ENCODE measurements around the gene SCN3A. TPM values are rescaled to one million over a fixed set of nuclear protein-coding genes. Genes with fewer than 3 reads are reported as not detected.

SCN3A gene
- total and polyA plus RNA-seq, 11 donors, result 0.39 to 2.7 (median 1.1) TPM

- Histone ChIP-seq H3K27ac (no peak overlapping the region), H3K4me3 (no peak overlapping the region), H3K9me3 (no peaks in the 10 kb centered on the region), H3K27me3 (peaks cover 0 to 4% (median 0%) of the 10 kb centered on the region in 9 donors), H3K36me3 (no peaks in the 10 kb centered on the region), H3K4me1 (no peaks in the 10 kb centered on the region)
- DNase-seq (no peak), ATAC-seq (no peak)
- TF ChIP-seq CTCF (IDR thresholded peaks at IDR 0.05) (no peak), POLR2A (IDR thresholded peaks at IDR 0.05) (no peak)
- intact Hi-C loops (cut with DNase I), result loop anchor here in 1 of 10 donors (10.0 kb wide), 1 partner anchor 57 kb away; no protein-coding TSS in a partner anchor
- WGBS, 4 donors, result 81 to 89% (median 85%) methylated on average over 2 of the region's 2 CpGs
Observed at GRCh38 chr2:165182029-165182428, 21.8 kb downstream of the SCN3A start.

GRCh38 chr2:165176780-165177179 lies 27.1 kb downstream of the SCN3A start:
- no peak for DNase-seq
- Histone ChIP-seq H3K27ac (no peak overlapping the region), H3K27me3 (peaks cover 0 to 4% (median 0%) of the 10 kb centered on the region in 9 donors), H3K4me3 (no peak overlapping the region), H3K9me3 (no peaks in the 10 kb centered on the region), H3K4me1 (no peaks in the 10 kb centered on the region), H3K36me3 (no peaks in the 10 kb centered on the region)
- intact Hi-C loops (cut with DNase I), result no loop called here
- no peak for ATAC-seq
- no peak for TF ChIP-seq POLR2A (IDR thresholded peaks at IDR 0.05)
- 75 to 87% (median 84%) methylated on average over 2 of the region's 2 CpGs for WGBS, 4 donors

GRCh38 chr2:165173215-165173614 lies 30.6 kb downstream of the SCN3A start:
- 0 to 85% (median 77%) methylated on average over 1 of the region's 1 CpG for WGBS, 4 donors

GRCh38 chr2:165164201-165164600 lies 39.6 kb downstream of the SCN3A start:
- H3K4me3 ChIP-seq, result no peak overlapping the region
- ATAC-seq (no peak), DNase-seq (no peak)
- no peak overlapping the region for H3K27ac ChIP-seq
- H3K36me3 ChIP-seq, result no peaks in the 10 kb centered on the region
- WGBS, 4 donors, result 90 to 96% (median 91%) methylated on average over 4 of the region's 4 CpGs
- no peaks in the 10 kb centered on the region for H3K27me3 ChIP-seq
- H3K9me3 ChIP-seq, result no peaks in the 10 kb centered on the region
- intact Hi-C loops (cut with DNase I), result no loop called here
- TF ChIP-seq CTCF (IDR thresholded peaks at IDR 0.05) (no peak), POLR2A (IDR thresholded peaks at IDR 0.05) (no peak)
- no peaks in the 10 kb centered on the region for H3K4me1 ChIP-seq

More at GRCh38 chr2:165173215-165173614, 30.6 kb downstream of the SCN3A start:
- no peak overlapping the region for H3K4me3 ChIP-seq
- no peak for TF ChIP-seq CTCF (IDR thresholded peaks at IDR 0.05)
- TF ChIP-seq POLR2A (IDR thresholded peaks at IDR 0.05), result no peak
- ATAC-seq (no peak), DNase-seq (no peak)
- intact Hi-C loops (cut with DNase I), result no loop called here
- no peaks in the 10 kb centered on the region for H3K36me3 ChIP-seq
- no peaks in the 10 kb centered on the region for H3K4me1 ChIP-seq
- no peaks in the 10 kb centered on the region for H3K27me3 ChIP-seq
- H3K9me3 ChIP-seq, result no peaks in the 10 kb centered on the region
- no peak overlapping the region for H3K27ac ChIP-seq

GRCh38 chr2:165163761-165164160 lies 40.1 kb downstream of the SCN3A start:
- H3K4me1 ChIP-seq, result no peaks in the 10 kb centered on the region
- 87 to 92% (median 92%) methylated on average over 2 of the region's 2 CpGs for WGBS, 4 donors

More at GRCh38 chr2:165163761-165164160, 40.1 kb downstream of the SCN3A start:
- DNase-seq (no peak), ATAC-seq (no peak)
- intact Hi-C loops (cut with DNase I), result no loop called here
- Histone ChIP-seq H3K4me3 (no peak overlapping the region), H3K27ac (no peak overlapping the region), H3K9me3 (no peaks in the 10 kb centered on the region), H3K27me3 (no peaks in the 10 kb centered on the region), H3K36me3 (no peaks in the 10 kb centered on the region)
- no peak for TF ChIP-seq POLR2A (IDR thresholded peaks at IDR 0.05)
- TF ChIP-seq CTCF (IDR thresholded peaks at IDR 0.05), result no peak
